ENCODE measurements around the gene SGCD. TPM values are rescaled to one million over a fixed set of nuclear protein-coding genes. Genes with fewer than 3 reads are reported as not detected.

The SGCD gene
- total and polyA plus RNA-seq, 9 of the 15 experiments (the other 6 are each of a cell fraction or from before 2014, with no cell fraction given): not detected

GRCh38 chr5:156594406-156594805 lies 267.4 kb downstream of the SGCD start:
- no peak overlapping the region for H3K27ac ChIP-seq (ENCODE audit: extremely low read depth, low read depth, low read length)
- DNase-seq (ENCODE audit: extremely low read depth in 1 of 4, low spot score in 3 of 4) (no peak), ATAC-seq (no peak), FAIRE-seq (no peak)
- no peaks in the 10 kb centered on the region for H3K36me3 ChIP-seq (ENCODE audit: control insufficient read depth, insufficient read depth, low read length)
- no peaks in the 10 kb centered on the region for H4K20me1 ChIP-seq (replicated peaks; ENCODE audit: control insufficient read depth, insufficient read depth, low read length)
- no peaks in the 10 kb centered on the region; the same call in 1 of the 2 replicates for H3K9me3 ChIP-seq (replicated peaks; ENCODE audit: control insufficient read depth, insufficient read depth, low read depth, low read length)
- TF ChIP-seq HEY1 (CRISPR knock-in tag; IDR thresholded peaks at IDR 0.05; ENCODE audit: borderline replicate concordance) (no peak), CXXC5 (CRISPR knock-in tag; IDR thresholded peaks at IDR 0.05) (no peak), HDAC1 (IDR thresholded peaks at IDR 0.05) (no peak), YBX1 (IDR thresholded peaks at IDR 0.05) (no peak), MYC (IDR thresholded peaks at IDR 0.05; ENCODE audit: low read depth, low read length) (no peak), MYC (CRISPR knock-in tag; IDR thresholded peaks at IDR 0.05; ENCODE audit: borderline replicate concordance, low read depth) (no peak), ZBTB17 (CRISPR knock-in tag; IDR thresholded peaks at IDR 0.05) (no peak), PHB2 (IDR thresholded peaks at IDR 0.05; ENCODE audit: low read depth) (no peak), KLF6 (CRISPR knock-in tag; IDR thresholded peaks at IDR 0.05; ENCODE audit: borderline replicate concordance) (no peak), HOXB6 (CRISPR knock-in tag; IDR thresholded peaks at IDR 0.05; ENCODE audit: borderline replicate concordance) (no peak), ADNP (tag; IDR thresholded peaks at IDR 0.05) (no peak)
- TF ChIP-seq, protein P1, sequence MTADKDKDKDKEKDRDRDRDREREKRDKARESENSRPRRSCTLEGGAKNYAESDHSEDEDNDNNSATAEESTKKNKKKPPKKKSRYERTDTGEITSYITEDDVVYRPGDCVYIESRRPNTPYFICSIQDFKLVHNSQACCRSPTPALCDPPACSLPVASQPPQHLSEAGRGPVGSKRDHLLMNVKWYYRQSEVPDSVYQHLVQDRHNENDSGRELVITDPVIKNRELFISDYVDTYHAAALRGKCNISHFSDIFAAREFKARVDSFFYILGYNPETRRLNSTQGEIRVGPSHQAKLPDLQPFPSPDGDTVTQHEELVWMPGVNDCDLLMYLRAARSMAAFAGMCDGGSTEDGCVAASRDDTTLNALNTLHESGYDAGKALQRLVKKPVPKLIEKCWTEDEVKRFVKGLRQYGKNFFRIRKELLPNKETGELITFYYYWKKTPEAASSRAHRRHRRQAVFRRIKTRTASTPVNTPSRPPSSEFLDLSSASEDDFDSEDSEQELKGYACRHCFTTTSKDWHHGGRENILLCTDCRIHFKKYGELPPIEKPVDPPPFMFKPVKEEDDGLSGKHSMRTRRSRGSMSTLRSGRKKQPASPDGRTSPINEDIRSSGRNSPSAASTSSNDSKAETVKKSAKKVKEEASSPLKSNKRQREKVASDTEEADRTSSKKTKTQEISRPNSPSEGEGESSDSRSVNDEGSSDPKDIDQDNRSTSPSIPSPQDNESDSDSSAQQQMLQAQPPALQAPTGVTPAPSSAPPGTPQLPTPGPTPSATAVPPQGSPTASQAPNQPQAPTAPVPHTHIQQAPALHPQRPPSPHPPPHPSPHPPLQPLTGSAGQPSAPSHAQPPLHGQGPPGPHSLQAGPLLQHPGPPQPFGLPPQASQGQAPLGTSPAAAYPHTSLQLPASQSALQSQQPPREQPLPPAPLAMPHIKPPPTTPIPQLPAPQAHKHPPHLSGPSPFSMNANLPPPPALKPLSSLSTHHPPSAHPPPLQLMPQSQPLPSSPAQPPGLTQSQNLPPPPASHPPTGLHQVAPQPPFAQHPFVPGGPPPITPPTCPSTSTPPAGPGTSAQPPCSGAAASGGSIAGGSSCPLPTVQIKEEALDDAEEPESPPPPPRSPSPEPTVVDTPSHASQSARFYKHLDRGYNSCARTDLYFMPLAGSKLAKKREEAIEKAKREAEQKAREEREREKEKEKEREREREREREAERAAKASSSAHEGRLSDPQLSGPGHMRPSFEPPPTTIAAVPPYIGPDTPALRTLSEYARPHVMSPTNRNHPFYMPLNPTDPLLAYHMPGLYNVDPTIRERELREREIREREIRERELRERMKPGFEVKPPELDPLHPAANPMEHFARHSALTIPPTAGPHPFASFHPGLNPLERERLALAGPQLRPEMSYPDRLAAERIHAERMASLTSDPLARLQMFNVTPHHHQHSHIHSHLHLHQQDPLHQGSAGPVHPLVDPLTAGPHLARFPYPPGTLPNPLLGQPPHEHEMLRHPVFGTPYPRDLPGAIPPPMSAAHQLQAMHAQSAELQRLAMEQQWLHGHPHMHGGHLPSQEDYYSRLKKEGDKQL (CRISPR knock-in tag; IDR thresholded peaks at IDR 0.05; ENCODE audit: borderline replicate concordance): no peak
- no TSS peak for BruUV-seq (replicated peaks)
- H3K4me2 ChIP-seq (ENCODE audit: insufficient read depth, low read length): no peak overlapping the region
- H3K9ac ChIP-seq (ENCODE audit: insufficient read depth in 1 of 2, low read depth in 2 of 2, low read length in 2 of 2): no peak overlapping the region
- H2AFZ ChIP-seq (ENCODE audit: low read depth, low read length): no peak overlapping the region
- no peaks in the 10 kb centered on the region for H3K79me2 ChIP-seq (ENCODE audit: control insufficient read depth, insufficient read depth, low read length)
- ChIA-PET CTCF (ENCODE audit: low intra/inter-chr PET ratio) (no interaction called here), POLR2A (no interaction called here)
- WGBS (ENCODE audit: insufficient coverage, low coverage, missing lambda C conversion rate): 0% methylated on average over 1 of the region's 1 CpG
- no peaks in the 10 kb centered on the region for H3K4me1 ChIP-seq (replicated peaks in 1 of 2; ENCODE audit: control insufficient read depth in 2 of 2, insufficient read depth in 2 of 2, low read length in 2 of 2)
- no peaks in the 10 kb centered on the region for H3K27me3 ChIP-seq (ENCODE audit: control insufficient read depth in 2 of 2, insufficient read depth in 2 of 2, low read length in 2 of 2)
- H3K9me1 ChIP-seq (ENCODE audit: control insufficient read depth, insufficient read depth, low read length): no peaks in the 10 kb centered on the region
- intact Hi-C loops (cut with micrococcal nuclease) (no loop called here), in situ Hi-C loops (cut with MboI) (no loop called here)
- no peak overlapping the region for H3K4me3 ChIP-seq
